ENCODE results near the gene DRD4.

- TF ChIP-seq NBN (IDR thresholded peaks at IDR 0.05) = no peak
- no peak for TF ChIP-seq ZNF24 (IDR thresholded peaks at IDR 0.05)
- no peak for TF ChIP-seq KDM1A (IDR thresholded peaks at IDR 0.05; ENCODE audit: borderline replicate concordance)
Measured at GRCh38 chr11:628056-628455, 9.0 kb upstream of the DRD4 start.
